GM10248 (cell line): ENCODE results near the gene UHRF1.

ENCODE experiments used
- CTCF ChIA-PET: fragments of 300-600 bp; sonication (Branson Sonifier 250); formaldehyde crosslinking; extraction: SDS; loops from one replicate; lab custom pipeline; 2021; ENCODE audit warnings: antibody characterized with exemption; lab: Yijun Ruan, JAX
- POLR2A ChIA-PET: fragments of 350-650 bp; sonication (Branson Sonifier 250); formaldehyde crosslinking; extraction: SDS; loops from one replicate; lab custom pipeline; 2020; ENCODE audit warnings: antibody characterized with exemption; lab: Yijun Ruan, JAX
- DNase-seq: peaks from one replicate; pipeline ENCODE4 v3.0.0; 2012; ENCODE audit errors: extremely low spot score
- TF ChIP-seq, protein P1 (sequence below): IDR thresholded peaks from 2 replicates; pipeline ENCODE4 v1.5.1; 2012; ENCODE audit warnings: mild to moderate bottlenecking, low read depth; ENCODE audit errors: extremely low read depth, missing control alignments, control extremely low read depth

UHRF1 gene

DNA sequence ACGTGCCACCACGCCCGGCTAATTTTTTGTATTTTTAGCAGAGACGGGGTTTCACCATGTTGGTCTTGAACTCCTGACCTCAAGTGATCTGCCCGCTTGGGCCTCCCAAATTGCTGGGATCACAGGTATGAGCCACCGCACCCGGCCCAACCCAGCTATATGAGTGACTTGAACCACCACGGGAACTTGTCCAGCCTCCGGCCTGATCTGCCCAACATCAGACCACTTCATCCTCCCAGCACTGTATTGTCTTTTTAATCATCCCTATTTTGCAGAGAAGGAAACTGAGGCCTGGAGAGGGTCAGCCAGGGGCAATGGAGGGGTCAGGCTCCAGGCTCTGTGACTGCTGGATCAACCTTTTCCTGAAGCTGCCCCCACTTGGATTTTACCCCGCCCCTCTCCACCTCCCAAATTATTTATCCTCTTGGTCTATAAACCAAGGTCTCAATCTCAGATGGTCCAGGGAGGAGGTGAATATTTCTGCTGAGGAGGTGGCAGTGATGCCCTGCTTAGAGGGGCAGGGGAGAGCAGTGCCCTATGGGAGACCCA lies 40.9 kb upstream of the UHRF1 start:
- CTCF ChIA-PET: interaction anchor here (1.9 to 9.7 kb wide), 4 partner anchors 17 to 163 kb away, joined by 9 to 77 read pairs (median 46); no protein-coding TSS in a partner anchor
- DNase-seq: peak; percentile 8

DNA sequence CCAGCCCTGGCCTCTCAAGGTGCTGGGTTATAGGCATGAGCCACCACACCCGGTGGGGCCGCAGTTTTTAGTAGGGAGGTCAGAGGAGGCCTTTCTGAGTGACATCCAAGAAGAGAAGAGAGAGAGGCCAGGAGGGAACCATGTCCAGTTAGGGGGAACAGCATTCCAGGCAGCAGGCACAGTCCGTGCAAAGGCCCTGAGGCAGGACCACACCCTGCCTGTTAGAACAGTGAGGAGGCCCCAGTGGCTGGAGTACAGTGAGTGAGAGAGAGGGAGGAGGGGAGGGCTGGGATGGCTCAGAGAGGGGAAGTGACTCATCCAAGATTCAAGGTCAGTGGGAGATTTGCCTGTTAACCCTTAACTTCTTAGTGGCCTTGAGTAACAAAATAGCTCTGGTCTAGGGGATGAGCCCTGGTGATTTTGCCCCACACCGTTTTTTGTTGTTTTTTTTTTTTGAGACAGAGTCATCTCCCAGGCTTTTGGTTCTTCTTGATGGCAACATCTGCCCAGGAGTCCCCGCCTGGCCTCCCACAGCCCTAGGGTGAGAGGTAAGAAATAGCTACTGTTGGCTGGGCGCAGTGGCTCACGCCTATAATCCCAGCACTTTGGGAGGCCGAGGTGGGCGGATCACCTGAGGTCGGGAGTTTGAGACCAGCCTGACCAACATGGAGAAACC lies 39.1 kb upstream of the UHRF1 start:
- TF ChIP-seq, protein P1, sequence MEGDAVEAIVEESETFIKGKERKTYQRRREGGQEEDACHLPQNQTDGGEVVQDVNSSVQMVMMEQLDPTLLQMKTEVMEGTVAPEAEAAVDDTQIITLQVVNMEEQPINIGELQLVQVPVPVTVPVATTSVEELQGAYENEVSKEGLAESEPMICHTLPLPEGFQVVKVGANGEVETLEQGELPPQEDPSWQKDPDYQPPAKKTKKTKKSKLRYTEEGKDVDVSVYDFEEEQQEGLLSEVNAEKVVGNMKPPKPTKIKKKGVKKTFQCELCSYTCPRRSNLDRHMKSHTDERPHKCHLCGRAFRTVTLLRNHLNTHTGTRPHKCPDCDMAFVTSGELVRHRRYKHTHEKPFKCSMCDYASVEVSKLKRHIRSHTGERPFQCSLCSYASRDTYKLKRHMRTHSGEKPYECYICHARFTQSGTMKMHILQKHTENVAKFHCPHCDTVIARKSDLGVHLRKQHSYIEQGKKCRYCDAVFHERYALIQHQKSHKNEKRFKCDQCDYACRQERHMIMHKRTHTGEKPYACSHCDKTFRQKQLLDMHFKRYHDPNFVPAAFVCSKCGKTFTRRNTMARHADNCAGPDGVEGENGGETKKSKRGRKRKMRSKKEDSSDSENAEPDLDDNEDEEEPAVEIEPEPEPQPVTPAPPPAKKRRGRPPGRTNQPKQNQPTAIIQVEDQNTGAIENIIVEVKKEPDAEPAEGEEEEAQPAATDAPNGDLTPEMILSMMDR: no peak
- CTCF ChIA-PET: interaction anchor here (1.3 to 9.2 kb wide), 5 partner anchors 19 to 261 kb away, joined by 3 to 77 read pairs (median 10); no protein-coding TSS in a partner anchor
- DNase-seq: no peak
- POLR2A ChIA-PET: interaction anchor here (0.6 kb wide), 1 partner anchor 44 kb away, joined by 6 read pairs; no protein-coding TSS in a partner anchor

More for the DNA sequence above, 40.9 kb upstream of the UHRF1 start:
- TF ChIP-seq, protein P1: no peak
- POLR2A ChIA-PET: interaction anchor here (0.7 to 1.3 kb wide), 3 partner anchors 9 to 441 kb away, joined by 3 read pairs; no protein-coding TSS in a partner anchor

DNA sequence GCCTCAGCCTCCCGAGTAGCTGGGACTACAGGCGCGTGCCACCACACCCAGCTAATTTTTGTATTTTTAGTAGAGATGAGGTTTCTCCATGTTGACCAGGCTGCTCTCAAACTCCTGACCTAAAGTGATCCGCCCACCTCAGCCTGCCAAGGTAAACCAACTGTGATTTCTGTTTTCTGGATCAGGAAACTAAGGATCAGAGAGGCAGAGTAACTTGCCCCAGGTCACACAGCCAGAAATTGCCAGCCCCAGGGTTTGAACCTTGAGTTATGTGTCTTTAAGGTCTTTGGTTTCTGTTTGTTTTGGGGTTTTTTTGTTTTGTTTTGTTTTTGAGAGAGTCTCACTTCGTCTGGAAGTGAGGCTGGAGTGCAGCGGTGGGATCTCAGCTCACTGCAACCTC lies 37.6 kb upstream of the UHRF1 start:
- no peak for DNase-seq
- CTCF ChIA-PET: interaction anchor here (1.1 to 9.2 kb wide), 7 partner anchors 13 to 160 kb away, joined by 3 to 77 read pairs (median 7); no protein-coding TSS in a partner anchor
- POLR2A ChIA-PET: interaction anchor here (0.6 kb wide), 1 partner anchor 276 kb away, joined by 4 read pairs; no protein-coding TSS in a partner anchor
- TF ChIP-seq, protein P1: no peak

DNA sequence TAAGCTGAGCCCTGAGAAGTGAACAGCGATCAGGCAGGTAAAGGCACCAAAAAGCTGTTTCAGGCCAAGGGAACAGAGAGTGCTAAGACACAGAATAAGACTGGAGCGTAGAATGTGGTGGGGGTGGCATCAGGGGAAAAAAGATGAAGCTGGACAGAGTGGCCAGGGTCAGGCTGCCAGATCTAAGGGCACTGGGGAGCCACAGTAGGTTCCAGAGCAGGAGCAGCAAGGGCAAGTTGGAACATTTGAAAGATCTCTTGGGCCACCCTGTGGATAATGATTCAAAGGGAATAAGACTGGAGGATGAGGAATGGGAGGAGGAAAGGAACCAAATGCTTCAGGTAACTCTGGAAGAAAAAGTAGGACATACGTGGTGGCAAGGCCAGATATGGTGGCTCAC lies 35.4 kb upstream of the UHRF1 start:
- POLR2A ChIA-PET: no interaction called here
- CTCF ChIA-PET: interaction anchor here (1.2 to 9.2 kb wide), 9 partner anchors 10 to 157 kb away, joined by 3 to 77 read pairs (median 6); no protein-coding TSS in a partner anchor
- TF ChIP-seq, protein P1: no peak
- DNase-seq: no peak

DNA sequence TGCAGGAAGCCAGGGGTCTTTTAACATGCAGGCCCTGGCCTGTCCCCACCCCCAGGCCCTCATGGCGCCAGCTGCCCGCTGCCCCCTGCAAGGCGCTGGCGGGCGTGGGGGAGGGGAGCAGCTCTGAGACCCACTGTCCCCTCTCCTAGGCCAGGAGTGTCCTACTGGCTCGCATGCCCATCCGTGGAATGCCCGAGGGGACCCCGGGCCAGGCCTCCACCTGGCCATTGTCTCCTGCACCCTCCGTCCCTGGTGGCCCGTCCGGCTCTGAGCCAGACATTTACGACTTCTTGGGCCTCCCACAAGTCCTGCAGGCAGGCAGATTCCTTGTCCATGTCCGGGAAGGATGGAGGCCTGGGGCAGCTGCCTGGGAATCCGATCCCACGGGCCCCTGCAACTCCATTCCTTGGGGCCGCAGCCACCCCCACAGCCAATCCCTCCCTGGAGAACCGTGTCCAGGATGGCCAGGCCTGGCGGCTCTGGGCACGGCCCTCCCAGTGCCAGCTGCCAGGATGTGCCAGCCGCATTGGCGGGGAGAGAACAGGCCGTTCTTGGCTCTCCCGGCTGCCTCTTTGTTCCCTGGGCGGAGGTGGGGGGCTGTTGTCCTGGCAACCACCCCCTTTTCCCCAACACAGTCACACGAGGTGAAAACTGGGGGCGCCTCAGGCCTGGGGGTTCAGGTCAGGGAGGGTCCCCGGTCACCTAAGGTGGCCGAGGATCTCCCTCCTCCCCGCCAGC lies 31.4 kb upstream of the UHRF1 start:
- TF ChIP-seq, protein P1: no peak
- no peak for DNase-seq
- CTCF ChIA-PET: no interaction called here
- POLR2A ChIA-PET: interaction anchor here (0.6 kb wide), 1 partner anchor 138 kb away, joined by 3 read pairs; no protein-coding TSS in a partner anchor

DNA sequence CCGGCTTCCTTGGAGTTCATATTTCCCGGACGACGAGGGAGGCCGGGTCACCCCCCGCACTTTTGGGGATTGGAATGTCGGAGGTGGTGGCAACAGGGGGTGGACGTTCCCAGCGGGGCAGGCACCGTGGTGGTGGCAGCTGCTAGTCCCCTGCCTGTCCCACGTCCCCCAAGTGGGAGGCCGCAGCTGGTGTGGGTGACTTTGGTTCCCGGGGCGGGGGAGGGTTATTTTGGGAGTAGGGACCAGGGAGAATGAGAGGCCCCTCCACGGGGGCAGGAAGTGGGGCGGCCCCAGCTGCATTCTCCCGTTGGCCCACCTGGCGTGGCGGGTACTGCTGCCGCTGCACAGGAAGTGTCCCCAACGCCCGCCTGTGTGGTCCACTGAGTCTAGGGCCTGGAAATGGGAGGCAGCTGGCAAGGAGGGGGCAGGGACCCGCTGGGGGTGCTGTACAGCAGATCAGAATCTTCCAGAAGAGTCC lies 30.8 kb upstream of the UHRF1 start:
- TF ChIP-seq, protein P1: no peak
- CTCF ChIA-PET: no interaction called here
- POLR2A ChIA-PET: interaction anchor here (0.6 kb wide), 1 partner anchor 137 kb away, joined by 3 read pairs; no protein-coding TSS in a partner anchor
- DNase-seq: no peak
